B cell (primary cell): ENCODE results near the gene GSTO2. TPM values are rescaled to one million over a fixed set of nuclear protein-coding genes. Genes with fewer than 3 reads are reported as not detected.
A peak's percentile ranks its signal among the peaks of the same experiment; 100 is the strongest.

ENCODE experiments used
- ATAC-seq: fragments of 200-7000 bp; cut with Tn5 transposase; one replicate; pipeline ENCODE4 v1.10.0; 2021; ENCODE audit warnings: low read depth, mild to moderate bottlenecking, moderate number of reproducible peaks, moderate library complexity
- CTCF ChIA-PET: fragments of 350-600 bp; sonication (Branson Sonifier 250); formaldehyde crosslinking; loops from one replicate; lab custom pipeline; 2021; ENCODE audit warnings: antibody characterized with exemption, inconsistent platforms; lab: Charles Lee
- POLR2A ChIA-PET: fragments of 350-600 bp; sonication (Branson Sonifier 250); formaldehyde crosslinking; loops from one replicate; lab custom pipeline; 2021; ENCODE audit warnings: antibody characterized with exemption; lab: Charles Lee
- DNase-seq: peaks from one replicate; pipeline ENCODE4 v3.0.0; 2013
- H2AFZ ChIP-seq: 2 replicates; pipeline ENCODE4 v1.6.1; 2012; ENCODE audit warnings: mild to moderate bottlenecking, low read depth, low read length; ENCODE audit not compliant: insufficient read depth, poor library complexity, severe bottlenecking
- H3K27ac ChIP-seq, 2 donors: 1 replicate in 1 of 2; 2 replicates in 1 of 2; pipeline ENCODE4 v1.5.1; 2012 to 2013; ENCODE audit warnings: low read length in 2 of 2, mild to moderate bottlenecking in 2 of 2, moderate library complexity in 1 of 2
- H3K27me3 ChIP-seq, 4 experiments: fragments of 200-600 bp in 1 of 4; sonication (generic) in 1 of 4; replicated peaks in 1 of 4; 1 replicate in 2 of 4; 2 replicates in 2 of 4; pipeline versions ENCODE4 v1.6.1 to v1.7.0; 2013 to 2016; ENCODE audit warnings: low read length in 3 of 4, mild to moderate bottlenecking in 2 of 4, mixed read lengths in 1 of 4, moderate library complexity in 1 of 4; ENCODE audit not compliant: insufficient read depth in 4 of 4, control insufficient read depth in 3 of 4; ENCODE audit errors: control extremely low read depth in 1 of 4
- H3K36me3 ChIP-seq, 2 experiments: replicated peaks in 1 of 2; 1 replicate in 1 of 2; 2 replicates in 1 of 2; pipeline versions ENCODE4 v1.6.1 to v1.7.1; 2013; ENCODE audit warnings: low read length in 1 of 2; ENCODE audit not compliant: insufficient read depth in 2 of 2, control insufficient read depth in 1 of 2; ENCODE audit errors: control extremely low read depth in 1 of 2, extremely low read depth in 1 of 2
- H3K4me1 ChIP-seq, 2 donors: fragments of 200-600 bp in 1 of 2; sonication (generic) in 1 of 2; 1 replicate in 1 of 2; 2 replicates in 1 of 2; pipeline versions ENCODE4 v1.5.1 to v1.6.1; 2013 to 2017; ENCODE audit warnings: low read length in 2 of 2; ENCODE audit not compliant: control insufficient read depth in 2 of 2, insufficient read depth in 2 of 2
- H3K4me2 ChIP-seq: replicated peaks from 2 replicates; pipeline ENCODE3; 2012; ENCODE audit warnings: mild to moderate bottlenecking, low read depth, low read length; ENCODE audit not compliant: poor library complexity, severe bottlenecking
- H3K4me3 ChIP-seq, 5 experiments: fragments of 200-600 bp in 1 of 5; sonication (generic) in 1 of 5; 1 replicate in 3 of 5; 2 replicates in 2 of 5; pipeline versions ENCODE4 v1.5.1 to v1.7.0; 2011 to 2016; ENCODE audit warnings: low read length in 4 of 5, mild to moderate bottlenecking in 4 of 5, low read depth in 2 of 5, control low read depth in 1 of 5, moderate library complexity in 1 of 5; ENCODE audit not compliant: insufficient read depth in 1 of 5; ENCODE audit errors: control extremely low read depth in 1 of 5, extremely low read depth in 1 of 5
- H3K79me2 ChIP-seq: fragments of 200-600 bp; sonication (generic); one replicate; pipeline ENCODE4 v1.6.0; 2016; ENCODE audit warnings: low read length; ENCODE audit not compliant: control insufficient read depth, insufficient read depth
- H3K9ac ChIP-seq: fragments of 200-600 bp; sonication (generic); 2 replicates; pipeline ENCODE4 v1.6.1; 2017; ENCODE audit warnings: mild to moderate bottlenecking, low read length, moderate library complexity
- H3K9me3 ChIP-seq, 3 donors: one replicate each; pipeline versions ENCODE4 v1.6.1 to v1.7.1; 2013; ENCODE audit warnings: low read length in 2 of 3; ENCODE audit not compliant: control insufficient read depth in 2 of 3, insufficient read depth in 1 of 3; ENCODE audit errors: control extremely low read depth in 1 of 3
- H4K20me1 ChIP-seq: 2 replicates; pipeline ENCODE4 v1.6.0; 2012; ENCODE audit warnings: mild to moderate bottlenecking, low read length; ENCODE audit not compliant: insufficient read depth, control insufficient read depth, poor library complexity, severe bottlenecking
- H3K27ac Mint-ChIP-seq: one replicate; pipeline ENCODE4 v1.8.0; 2021; ENCODE audit warnings: mixed read lengths
- H3K27me3 Mint-ChIP-seq: one replicate; pipeline ENCODE4 v1.8.0; 2021; ENCODE audit warnings: mixed read lengths
- H3K4me1 Mint-ChIP-seq: one replicate; pipeline ENCODE4 v1.8.0; 2021; ENCODE audit warnings: mixed read lengths
- H3K4me3 Mint-ChIP-seq: one replicate; pipeline ENCODE4 v1.8.0; 2021; ENCODE audit warnings: mixed read lengths
- H3K9me3 Mint-ChIP-seq: one replicate; pipeline ENCODE4 v1.8.0; 2022; ENCODE audit warnings: mixed read lengths; ENCODE audit not compliant: insufficient read depth
- CTCF ChIP-seq: fragments of 200-600 bp; IDR thresholded peaks from one replicate; pipeline ENCODE4 v1.8.0; 2022; ENCODE audit warnings: antibody characterized with exemption, mild to moderate bottlenecking
- EZH2 ChIP-seq: IDR thresholded peaks from 2 replicates; pipeline ENCODE4 v1.6.1; 2012; ENCODE audit warnings: borderline replicate concordance, low read depth, mild to moderate bottlenecking, moderate library complexity, low read length; ENCODE audit not compliant: insufficient read depth, poor library complexity, severe bottlenecking
- WGBS: methylation state at CpG from one replicate; pipeline ENCODE4 v1.1.5; 2013; ENCODE audit warnings: missing lambda C conversion rate; ENCODE audit not compliant: insufficient coverage; 5-methylcytosine and 5-hydroxymethylcytosine counted together
- intact Hi-C: fragments of 100-400 bp; cut with micrococcal nuclease; formaldehyde crosslinking; loops from one replicate; pipeline ENCODE4 v1.10.0; 2022
- polyA plus RNA-seq: library from polyadenylated mRNA; depleted of rRNA; stranded (reverse); fragments of >200 nt; gene quantifications from 2 replicates; pipeline ENCODE4 v1.2.3, GENCODE V29; 2012
- total RNA-seq, 2 donors: library from RNA; stranded (reverse); fragments of 120-200 nt in 1 of 2; gene quantifications; 1 replicate in 1 of 2; 2 replicates in 1 of 2; pipeline versions ENCODE4 v1.2.3 to v1.2.4, GENCODE V29; 2013 to 2022

Gene GSTO2
- total and polyA plus RNA-seq, 2 donors (not counting 1 experiment from before 2014, with no cell fraction given) = 0.16 to 0.89 TPM

DNA sequence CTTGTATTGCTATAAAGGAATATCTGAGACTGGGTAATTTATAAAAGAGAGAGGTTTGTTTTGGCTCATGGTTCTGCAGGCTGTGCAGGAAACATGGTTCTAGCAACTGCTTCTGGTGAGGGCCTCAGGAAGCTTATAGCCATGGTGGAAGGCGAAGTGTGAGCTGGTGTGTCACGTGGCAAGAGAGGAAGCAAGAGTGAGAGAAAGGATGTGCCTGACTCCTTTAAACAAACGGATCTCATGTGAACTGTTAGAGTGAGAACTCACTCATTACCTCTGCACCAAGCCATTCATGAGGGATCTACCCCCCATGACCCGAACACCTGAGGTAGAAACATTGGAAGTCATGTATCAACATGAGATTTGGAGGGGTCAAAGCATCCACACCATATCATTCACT lies 77.0 kb downstream of the GSTO2 start:
- intact Hi-C loops = loop anchor here (5.0 kb wide), 1 partner anchor 634 kb away; no protein-coding TSS in a partner anchor
- Histone ChIP-seq H4K20me1 (no peaks in the 10 kb centered on the region), H2AFZ (peak overlapping the region; percentile 29), H3K9me3 (no peaks in the 10 kb centered on the region), H3K27ac (no peak overlapping the region), H3K36me3 (no peaks in the 10 kb centered on the region), H3K4me3 (no peak overlapping the region), H3K9ac (no peak overlapping the region), H3K4me1 (peaks cover 16 to 41% of the 10 kb centered on the region in 2 donors), H3K4me2 (no peak overlapping the region), H3K27me3 (no peaks in the 10 kb centered on the region), H3K79me2 (no peaks in the 10 kb centered on the region)
- no CpG with 5 or more reads among the region's 4 CpGs for WGBS
- POLR2A ChIA-PET = interaction anchor here (0.6 to 0.7 kb wide), 2 partner anchors 38 to 1433 kb away, joined by 3 to 6 read pairs; no protein-coding TSS in a partner anchor
- TF ChIP-seq CTCF = no peak
- no peak for TF ChIP-seq EZH2
- Mint-ChIP-seq H3K27me3 (no peaks in the 10 kb centered on the region), H3K27ac (no peak overlapping the region), H3K4me3 (no peak overlapping the region), H3K9me3 (no peaks in the 10 kb centered on the region), H3K4me1 (peaks cover 17% of the 10 kb centered on the region)
- ATAC-seq (no peak), DNase-seq (no peak)
- CTCF ChIA-PET = interaction anchor here (1.0 to 15.7 kb wide), 4 partner anchors 17 to 69 kb away, joined by 3 to 594 read pairs (median 30); no protein-coding TSS in a partner anchor

GRCh38 chr10:104347295-104348045 lies 78.5 kb downstream of the GSTO2 start:
- Histone ChIP-seq H3K4me1 (peaks cover 24 to 47% of the 10 kb centered on the region in 2 donors), H3K9ac (no peak overlapping the region), H2AFZ (no peak overlapping the region), H3K79me2 (no peaks in the 10 kb centered on the region), H4K20me1 (no peaks in the 10 kb centered on the region), H3K4me2 (no peak overlapping the region), H3K4me3 (no peak overlapping the region), H3K27ac (no peak overlapping the region), H3K27me3 (no peaks in the 10 kb centered on the region), H3K36me3 (no peaks in the 10 kb centered on the region), H3K9me3 (no peaks in the 10 kb centered on the region)
- DNase-seq (no peak), ATAC-seq (no peak)
- Mint-ChIP-seq H3K4me3 (no peak overlapping the region), H3K27me3 (no peaks in the 10 kb centered on the region), H3K4me1 (peaks cover 32% of the 10 kb centered on the region), H3K27ac (peak overlapping the region; percentile 66), H3K9me3 (no peaks in the 10 kb centered on the region)
- TF ChIP-seq EZH2 (no peak), CTCF (no peak)
- POLR2A ChIA-PET = no interaction called here
- CTCF ChIA-PET = interaction anchor here (0.9 to 15.7 kb wide), 7 partner anchors 9 to 73 kb away, joined by 3 to 594 read pairs (median 9); partner anchors contain the start of gene ITPRIP
- WGBS = 49% methylated on average over 2 of the region's 4 CpGs
- intact Hi-C loops = loop anchor here (5.0 kb wide), 1 partner anchor 635 kb away; no protein-coding TSS in a partner anchor
